Adipocyte (in vitro differentiated cells): Measurements from ENCODE around the gene SRCAP.

ENCODE experiments used
- DNase-seq: peaks from one replicate; pipeline ENCODE4 v3.0.0-alpha.2; 2015; ENCODE audit warnings: low read depth
- H3K27me3 ChIP-seq: replicated peaks from 2 replicates; pipeline ENCODE4 v1.7.0; 2013; ENCODE audit warnings: mild to moderate bottlenecking, low read length, moderate library complexity; ENCODE audit not compliant: control insufficient read depth, insufficient read depth
- H3K36me3 ChIP-seq: 2 replicates; pipeline ENCODE4 v1.7.0; 2013; ENCODE audit warnings: low read length, mild to moderate bottlenecking, moderate library complexity; ENCODE audit not compliant: control insufficient read depth, insufficient read depth, severe bottlenecking
- H3K4me1 ChIP-seq: 2 replicates; pipeline ENCODE4 v1.7.0; 2013; ENCODE audit warnings: mild to moderate bottlenecking, low read length, moderate library complexity; ENCODE audit not compliant: control insufficient read depth, insufficient read depth
- H3K4me3 ChIP-seq: 2 replicates; pipeline ENCODE4 v1.7.0; 2013; ENCODE audit warnings: mild to moderate bottlenecking, low read length, moderate library complexity
- H3K9ac ChIP-seq: 2 replicates; pipeline ENCODE4 v1.7.0; 2013; ENCODE audit warnings: mild to moderate bottlenecking, low read length, moderate library complexity
- H3K9me3 ChIP-seq: 2 replicates; pipeline ENCODE4 v1.7.0; 2013; ENCODE audit warnings: mild to moderate bottlenecking, low read length, moderate library complexity; ENCODE audit not compliant: control insufficient read depth

SRCAP gene

GRCh38 chr16:30724641-30725417, 25.9 kb downstream of the SRCAP start:
- no peak for DNase-seq

GRCh38 chr16:30725418-30725792, 26.4 kb downstream of the SRCAP start:
- Histone ChIP-seq H3K9ac (no peak overlapping the region), H3K4me3 (no peak overlapping the region), H3K27me3 (no peaks in the 10 kb centered on the region), H3K9me3 (no peaks in the 10 kb centered on the region), H3K36me3 (peaks cover 97% of the 10 kb centered on the region), H3K4me1 (peaks cover 24% of the 10 kb centered on the region)
- no peak for DNase-seq

More at GRCh38 chr16:30724641-30725417, 25.9 kb downstream of the SRCAP start:
- Histone ChIP-seq H3K9ac (no peak overlapping the region), H3K36me3 (peaks cover 97% of the 10 kb centered on the region), H3K9me3 (no peaks in the 10 kb centered on the region), H3K4me3 (no peak overlapping the region), H3K4me1 (peaks cover 24% of the 10 kb centered on the region), H3K27me3 (no peaks in the 10 kb centered on the region)

- Histone ChIP-seq H3K27me3 (no peaks in the 10 kb centered on the region), H3K4me1 (no peaks in the 10 kb centered on the region), H3K9me3 (no peaks in the 10 kb centered on the region), H3K9ac (no peak overlapping the region), H3K4me3 (no peak overlapping the region), H3K36me3 (peaks cover 98% of the 10 kb centered on the region)
- DNase-seq: no peak
Observed at GRCh38 chr16:30728321-30728720, 29.4 kb downstream of the SRCAP start.

- Histone ChIP-seq H3K4me3 (no peak overlapping the region), H3K9ac (no peak overlapping the region), H3K9me3 (no peaks in the 10 kb centered on the region), H3K27me3 (no peaks in the 10 kb centered on the region), H3K4me1 (no peaks in the 10 kb centered on the region), H3K36me3 (peaks cover 98% of the 10 kb centered on the region)
- DNase-seq: no peak
Observed at GRCh38 chr16:30728899-30729672, 30.1 kb downstream of the SRCAP start.

- Histone ChIP-seq H3K4me3 (no peak overlapping the region), H3K36me3 (peaks cover 95% of the 10 kb centered on the region), H3K27me3 (no peaks in the 10 kb centered on the region), H3K9ac (no peak overlapping the region), H3K4me1 (no peaks in the 10 kb centered on the region), H3K9me3 (no peaks in the 10 kb centered on the region)
- DNase-seq: no peak
Observed at GRCh38 chr16:30731411-30731810, 32.4 kb downstream of the SRCAP start.

GRCh38 chr16:30736995-30737793, 38.2 kb downstream of the SRCAP start:
- no peak overlapping the region for H3K4me3 ChIP-seq
- H3K9me3 ChIP-seq: no peaks in the 10 kb centered on the region
- H3K27me3 ChIP-seq: no peaks in the 10 kb centered on the region
- H3K9ac ChIP-seq: no peak overlapping the region
- H3K4me1 ChIP-seq: peaks cover 23% of the 10 kb centered on the region
- DNase-seq: no peak
- H3K36me3 ChIP-seq: peaks cover 80% of the 10 kb centered on the region

GRCh38 chr16:30737794-30738648, 39.0 kb downstream of the SRCAP start:
- no peak for DNase-seq

GRCh38 chr16:30738984-30739951, 40.3 kb downstream of the SRCAP start:
- no peaks in the 10 kb centered on the region for H3K9me3 ChIP-seq
- H3K9ac ChIP-seq: no peak overlapping the region
- H3K27me3 ChIP-seq: no peaks in the 10 kb centered on the region
- H3K36me3 ChIP-seq: peaks cover 70% of the 10 kb centered on the region
- peaks cover 29% of the 10 kb centered on the region for H3K4me1 ChIP-seq
- no peak for DNase-seq
- no peak overlapping the region for H3K4me3 ChIP-seq

More at GRCh38 chr16:30737794-30738648, 39.0 kb downstream of the SRCAP start:
- Histone ChIP-seq H3K27me3 (no peaks in the 10 kb centered on the region), H3K36me3 (peaks cover 76% of the 10 kb centered on the region), H3K9me3 (no peaks in the 10 kb centered on the region), H3K4me1 (peaks cover 23% of the 10 kb centered on the region), H3K4me3 (no peak overlapping the region), H3K9ac (no peak overlapping the region)

- peak; percentile 43 for DNase-seq
- Histone ChIP-seq H3K9ac (no peak overlapping the region), H3K4me3 (peak overlapping the region; percentile 6), H3K27me3 (no peaks in the 10 kb centered on the region), H3K9me3 (no peaks in the 10 kb centered on the region), H3K36me3 (peaks cover 72% of the 10 kb centered on the region), H3K4me1 (peaks cover 29% of the 10 kb centered on the region)
Observed at GRCh38 chr16:30740364-30741251, 41.6 kb downstream of the SRCAP start.
